ENCODE measurements around the gene AP1G1. TPM values are rescaled to one million over a fixed set of nuclear protein-coding genes. Genes with fewer than 3 reads are reported as not detected.

AP1G1 gene
- total and polyA plus RNA-seq, 2 of the 8 experiments (the other 6 are each of a cell fraction or from before 2014, with no cell fraction given): 43.9 to 68.4 TPM

GRCh38 chr16:71853413-71853812, 44.8 kb upstream of the AP1G1 start (continued):
- TF ChIP-seq, protein P1, sequence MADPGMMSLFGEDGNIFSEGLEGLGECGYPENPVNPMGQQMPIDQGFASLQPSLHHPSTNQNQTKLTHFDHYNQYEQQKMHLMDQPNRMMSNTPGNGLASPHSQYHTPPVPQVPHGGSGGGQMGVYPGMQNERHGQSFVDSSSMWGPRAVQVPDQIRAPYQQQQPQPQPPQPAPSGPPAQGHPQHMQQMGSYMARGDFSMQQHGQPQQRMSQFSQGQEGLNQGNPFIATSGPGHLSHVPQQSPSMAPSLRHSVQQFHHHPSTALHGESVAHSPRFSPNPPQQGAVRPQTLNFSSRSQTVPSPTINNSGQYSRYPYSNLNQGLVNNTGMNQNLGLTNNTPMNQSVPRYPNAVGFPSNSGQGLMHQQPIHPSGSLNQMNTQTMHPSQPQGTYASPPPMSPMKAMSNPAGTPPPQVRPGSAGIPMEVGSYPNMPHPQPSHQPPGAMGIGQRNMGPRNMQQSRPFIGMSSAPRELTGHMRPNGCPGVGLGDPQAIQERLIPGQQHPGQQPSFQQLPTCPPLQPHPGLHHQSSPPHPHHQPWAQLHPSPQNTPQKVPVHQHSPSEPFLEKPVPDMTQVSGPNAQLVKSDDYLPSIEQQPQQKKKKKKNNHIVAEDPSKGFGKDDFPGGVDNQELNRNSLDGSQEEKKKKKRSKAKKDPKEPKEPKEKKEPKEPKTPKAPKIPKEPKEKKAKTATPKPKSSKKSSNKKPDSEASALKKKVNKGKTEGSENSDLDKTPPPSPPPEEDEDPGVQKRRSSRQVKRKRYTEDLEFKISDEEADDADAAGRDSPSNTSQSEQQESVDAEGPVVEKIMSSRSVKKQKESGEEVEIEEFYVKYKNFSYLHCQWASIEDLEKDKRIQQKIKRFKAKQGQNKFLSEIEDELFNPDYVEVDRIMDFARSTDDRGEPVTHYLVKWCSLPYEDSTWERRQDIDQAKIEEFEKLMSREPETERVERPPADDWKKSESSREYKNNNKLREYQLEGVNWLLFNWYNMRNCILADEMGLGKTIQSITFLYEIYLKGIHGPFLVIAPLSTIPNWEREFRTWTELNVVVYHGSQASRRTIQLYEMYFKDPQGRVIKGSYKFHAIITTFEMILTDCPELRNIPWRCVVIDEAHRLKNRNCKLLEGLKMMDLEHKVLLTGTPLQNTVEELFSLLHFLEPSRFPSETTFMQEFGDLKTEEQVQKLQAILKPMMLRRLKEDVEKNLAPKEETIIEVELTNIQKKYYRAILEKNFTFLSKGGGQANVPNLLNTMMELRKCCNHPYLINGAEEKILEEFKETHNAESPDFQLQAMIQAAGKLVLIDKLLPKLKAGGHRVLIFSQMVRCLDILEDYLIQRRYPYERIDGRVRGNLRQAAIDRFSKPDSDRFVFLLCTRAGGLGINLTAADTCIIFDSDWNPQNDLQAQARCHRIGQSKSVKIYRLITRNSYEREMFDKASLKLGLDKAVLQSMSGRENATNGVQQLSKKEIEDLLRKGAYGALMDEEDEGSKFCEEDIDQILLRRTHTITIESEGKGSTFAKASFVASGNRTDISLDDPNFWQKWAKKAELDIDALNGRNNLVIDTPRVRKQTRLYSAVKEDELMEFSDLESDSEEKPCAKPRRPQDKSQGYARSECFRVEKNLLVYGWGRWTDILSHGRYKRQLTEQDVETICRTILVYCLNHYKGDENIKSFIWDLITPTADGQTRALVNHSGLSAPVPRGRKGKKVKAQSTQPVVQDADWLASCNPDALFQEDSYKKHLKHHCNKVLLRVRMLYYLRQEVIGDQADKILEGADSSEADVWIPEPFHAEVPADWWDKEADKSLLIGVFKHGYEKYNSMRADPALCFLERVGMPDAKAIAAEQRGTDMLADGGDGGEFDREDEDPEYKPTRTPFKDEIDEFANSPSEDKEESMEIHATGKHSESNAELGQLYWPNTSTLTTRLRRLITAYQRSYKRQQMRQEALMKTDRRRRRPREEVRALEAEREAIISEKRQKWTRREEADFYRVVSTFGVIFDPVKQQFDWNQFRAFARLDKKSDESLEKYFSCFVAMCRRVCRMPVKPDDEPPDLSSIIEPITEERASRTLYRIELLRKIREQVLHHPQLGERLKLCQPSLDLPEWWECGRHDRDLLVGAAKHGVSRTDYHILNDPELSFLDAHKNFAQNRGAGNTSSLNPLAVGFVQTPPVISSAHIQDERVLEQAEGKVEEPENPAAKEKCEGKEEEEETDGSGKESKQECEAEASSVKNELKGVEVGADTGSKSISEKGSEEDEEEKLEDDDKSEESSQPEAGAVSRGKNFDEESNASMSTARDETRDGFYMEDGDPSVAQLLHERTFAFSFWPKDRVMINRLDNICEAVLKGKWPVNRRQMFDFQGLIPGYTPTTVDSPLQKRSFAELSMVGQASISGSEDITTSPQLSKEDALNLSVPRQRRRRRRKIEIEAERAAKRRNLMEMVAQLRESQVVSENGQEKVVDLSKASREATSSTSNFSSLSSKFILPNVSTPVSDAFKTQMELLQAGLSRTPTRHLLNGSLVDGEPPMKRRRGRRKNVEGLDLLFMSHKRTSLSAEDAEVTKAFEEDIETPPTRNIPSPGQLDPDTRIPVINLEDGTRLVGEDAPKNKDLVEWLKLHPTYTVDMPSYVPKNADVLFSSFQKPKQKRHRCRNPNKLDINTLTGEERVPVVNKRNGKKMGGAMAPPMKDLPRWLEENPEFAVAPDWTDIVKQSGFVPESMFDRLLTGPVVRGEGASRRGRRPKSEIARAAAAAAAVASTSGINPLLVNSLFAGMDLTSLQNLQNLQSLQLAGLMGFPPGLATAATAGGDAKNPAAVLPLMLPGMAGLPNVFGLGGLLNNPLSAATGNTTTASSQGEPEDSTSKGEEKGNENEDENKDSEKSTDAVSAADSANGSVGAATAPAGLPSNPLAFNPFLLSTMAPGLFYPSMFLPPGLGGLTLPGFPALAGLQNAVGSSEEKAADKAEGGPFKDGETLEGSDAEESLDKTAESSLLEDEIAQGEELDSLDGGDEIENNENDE (IDR thresholded peaks at IDR 0.05; ENCODE audit: insufficient replicate concordance, low read length): no peak
- TF ChIP-seq, protein P2, sequence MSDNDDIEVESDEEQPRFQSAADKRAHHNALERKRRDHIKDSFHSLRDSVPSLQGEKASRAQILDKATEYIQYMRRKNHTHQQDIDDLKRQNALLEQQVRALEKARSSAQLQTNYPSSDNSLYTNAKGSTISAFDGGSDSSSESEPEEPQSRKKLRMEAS (IDR thresholded peaks at IDR 0.05): no peak
- no peak for TF ChIP-seq E2F6 (IDR thresholded peaks at IDR 0.05)
- no peak for TF ChIP-seq CHD2 (IDR thresholded peaks at IDR 0.05; ENCODE audit: low read length)
- TF ChIP-seq BACH1 (IDR thresholded peaks at IDR 0.05; ENCODE audit: low read length): no peak
- no peak for TF ChIP-seq POLR2AphosphoS5 (IDR thresholded peaks at IDR 0.05; ENCODE audit: low read depth, low read length)
- no peak for TF ChIP-seq TCF12 (IDR thresholded peaks at IDR 0.05; ENCODE audit: low read depth, low read length)
- no peak for TF ChIP-seq SAP30 (IDR thresholded peaks at IDR 0.05; ENCODE audit: insufficient read depth, insufficient replicate concordance, low read length)
- no peak for TF ChIP-seq TAF1 (IDR thresholded peaks at IDR 0.05; ENCODE audit: low read depth, low read length)
- no peak for TF ChIP-seq SIRT6 (IDR thresholded peaks at IDR 0.05; ENCODE audit: low read length)
- no peak for TF ChIP-seq RNF2 (IDR thresholded peaks at IDR 0.05; ENCODE audit: borderline replicate concordance, low read depth, low read length, missing control alignments, poor library complexity, severe bottlenecking)
- no peak for TF ChIP-seq KDM5A (IDR thresholded peaks at IDR 0.05; ENCODE audit: low read length)
